CD4-positive, CD25-positive, alpha-beta regulatory T cell (primary cell): ENCODE measurements around the gene TSKS. TPM values are rescaled to one million over a fixed set of nuclear protein-coding genes. Genes with fewer than 3 reads are reported as not detected.

Experiments
- ATAC-seq, 2 donors: fragments of 150-1000 bp; cut with Tn5 transposase; one replicate each; pipeline ENCODE4 v1.10.0; 2021; ENCODE audit warnings: low read depth in 2 of 2, moderate number of reproducible peaks in 2 of 2, moderate library complexity in 1 of 2
- DNase-seq, 3 donors: peaks; one replicate each; pipeline versions ENCODE4 v3.0.0 to v3.0.0-alpha.2; 2012 to 2022; ENCODE audit warnings: mixed read lengths in 1 of 3
- H3K27ac ChIP-seq: one replicate; pipeline ENCODE4 v1.7.0; 2013; ENCODE audit warnings: mild to moderate bottlenecking, low read length; ENCODE audit not compliant: insufficient read depth, poor library complexity, severe bottlenecking
- H3K27me3 ChIP-seq: one replicate; pipeline ENCODE4 v1.7.0; 2013; ENCODE audit warnings: low read length; ENCODE audit not compliant: control insufficient read depth, insufficient read depth
- H3K36me3 ChIP-seq: one replicate; pipeline ENCODE4 v1.7.0; 2013; ENCODE audit warnings: mild to moderate bottlenecking, low read length, moderate library complexity; ENCODE audit not compliant: control insufficient read depth, insufficient read depth
- H3K4me1 ChIP-seq: 2 replicates; pipeline ENCODE4 v1.7.0; 2013; ENCODE audit warnings: mild to moderate bottlenecking, low read length; ENCODE audit not compliant: insufficient read depth, control insufficient read depth, poor library complexity, severe bottlenecking
- H3K4me3 ChIP-seq: one replicate; pipeline ENCODE4 v1.7.0; 2013; ENCODE audit warnings: low read depth, mild to moderate bottlenecking, low read length, moderate library complexity
- H3K9me3 ChIP-seq, 2 experiments: 1 replicate in 1 of 2; 2 replicates in 1 of 2; pipeline ENCODE4 v1.7.0; 2013; ENCODE audit warnings: low read length in 2 of 2, mild to moderate bottlenecking in 1 of 2, moderate library complexity in 1 of 2; ENCODE audit not compliant: control insufficient read depth in 2 of 2
- H3K27ac Mint-ChIP-seq, 3 donors: one replicate each; pipeline ENCODE4 v1.8.0; 2020 to 2022; ENCODE audit warnings: mild to moderate bottlenecking in 3 of 3, mixed read lengths in 3 of 3, moderate library complexity in 2 of 3
- H3K27me3 Mint-ChIP-seq: one replicate; pipeline ENCODE4 v1.8.0; 2022; ENCODE audit warnings: mild to moderate bottlenecking, mixed read lengths
- H3K36me3 Mint-ChIP-seq: one replicate; pipeline ENCODE4 v1.8.0; 2020; ENCODE audit warnings: mixed read lengths
- H3K4me1 Mint-ChIP-seq, 4 donors: one replicate each; pipeline ENCODE4 v1.8.0; 2020 to 2022; ENCODE audit warnings: mixed read lengths in 4 of 4, mild to moderate bottlenecking in 1 of 4
- H3K4me3 Mint-ChIP-seq, 4 donors: one replicate each; pipeline ENCODE4 v1.8.0; 2020 to 2022; ENCODE audit warnings: mild to moderate bottlenecking in 4 of 4, mixed read lengths in 4 of 4, moderate library complexity in 3 of 4
- H3K9me3 Mint-ChIP-seq, 7 donors: one replicate each; pipeline ENCODE4 v1.8.0; 2020 to 2022; ENCODE audit warnings: mixed read lengths in 7 of 7, mild to moderate bottlenecking in 3 of 7, moderate library complexity in 2 of 7
- polyA plus RNA-seq, 4 donors: library from polyadenylated mRNA; unstranded; fragments of 300-500 nt; fragmentation: Illumina TruSeq; gene quantifications; one replicate each; pipeline ENCODE4 v1.2.3, GENCODE V29; 2021
- total RNA-seq: library from RNA; stranded (reverse); gene quantifications from one replicate; pipeline ENCODE4 v1.2.3, GENCODE V29; 2022

Gene TSKS
- total and polyA plus RNA-seq, 5 donors from 2014 or later: 0.41 to 0.77 (median 0.45) TPM; not detected in 1

- Mint-ChIP-seq H3K4me3 (peak overlapping the region; percentile 47 to 94 (median 93)), H3K27ac (peak overlapping the region in 2 of 3 donors; percentile 86 to 94), H3K27me3 (no peaks in the 10 kb centered on the region), H3K4me1 (peaks cover 0 to 37% (median 13%) of the 10 kb centered on the region in 4 donors), H3K36me3 (peaks cover 11% of the 10 kb centered on the region), H3K9me3 (no peaks in the 10 kb centered on the region)
- no peak overlapping the region for H3K4me3 ChIP-seq
- no peaks in the 10 kb centered on the region for H3K27me3 ChIP-seq
- peak overlapping the region; percentile 75 for H3K27ac ChIP-seq
- DNase-seq (no peak), ATAC-seq (no peak)
- peaks cover 10% of the 10 kb centered on the region for H3K36me3 ChIP-seq
- H3K4me1 ChIP-seq: peaks cover 24% of the 10 kb centered on the region
- H3K9me3 ChIP-seq: no peaks in the 10 kb centered on the region
Measured at GRCh38 chr19:49807904-49808675, 45.0 kb upstream of the TSKS start.

GRCh38 chr19:49807058-49807903 lies 44.2 kb upstream of the TSKS start:
- H3K4me1 ChIP-seq: peaks cover 16% of the 10 kb centered on the region
- H3K9me3 Mint-ChIP-seq: no peaks in the 10 kb centered on the region
- H3K27me3 ChIP-seq: no peaks in the 10 kb centered on the region
- H3K27me3 Mint-ChIP-seq: no peaks in the 10 kb centered on the region
- no peaks in the 10 kb centered on the region for H3K9me3 ChIP-seq
- ATAC-seq (no peak), DNase-seq (peak in 1 of 3 donors; percentile 17)
- peaks cover 0 to 29% (median 11%) of the 10 kb centered on the region in 4 donors for H3K4me1 Mint-ChIP-seq
- peak overlapping the region; percentile 14 to 86 (median 73) for H3K27ac Mint-ChIP-seq
- H3K4me3 ChIP-seq: no peak overlapping the region
- peaks cover 11% of the 10 kb centered on the region for H3K36me3 Mint-ChIP-seq
- H3K4me3 Mint-ChIP-seq: peak overlapping the region in 2 of 4 donors; percentile 59 to 94
- H3K27ac ChIP-seq: no peak overlapping the region
- peaks cover 14% of the 10 kb centered on the region for H3K36me3 ChIP-seq

- no peak for DNase-seq
- Mint-ChIP-seq H3K27ac (peak overlapping the region in 2 of 3 donors; percentile 53 to 78), H3K36me3 (peaks cover 11% of the 10 kb centered on the region), H3K27me3 (no peaks in the 10 kb centered on the region), H3K4me1 (peaks cover 0 to 24% (median 7%) of the 10 kb centered on the region in 4 donors), H3K4me3 (peak overlapping the region in 1 of 4 donors; percentile 38), H3K9me3 (no peaks in the 10 kb centered on the region)
- no peak overlapping the region for H3K4me3 ChIP-seq
- no peaks in the 10 kb centered on the region for H3K9me3 ChIP-seq
- H3K4me1 ChIP-seq: peaks cover 14% of the 10 kb centered on the region
- no peak overlapping the region for H3K27ac ChIP-seq
- H3K36me3 ChIP-seq: peaks cover 14% of the 10 kb centered on the region
- H3K27me3 ChIP-seq: no peaks in the 10 kb centered on the region
- no peak for ATAC-seq
Measured at GRCh38 chr19:49806620-49806959, 43.5 kb upstream of the TSKS start.

GRCh38 chr19:49805822-49806619 lies 42.9 kb upstream of the TSKS start:
- Histone ChIP-seq H3K36me3 (peaks cover 14% of the 10 kb centered on the region), H3K27ac (no peak overlapping the region), H3K27me3 (no peaks in the 10 kb centered on the region), H3K4me3 (no peak overlapping the region), H3K9me3 (no peaks in the 10 kb centered on the region), H3K4me1 (peaks cover 14% of the 10 kb centered on the region)
- peak overlapping the region in 2 of 3 donors; percentile 53 to 78 for H3K27ac Mint-ChIP-seq
- H3K9me3 Mint-ChIP-seq: no peaks in the 10 kb centered on the region
- DNase-seq: no peak
- peak overlapping the region in 1 of 4 donors; percentile 38 for H3K4me3 Mint-ChIP-seq
- no peak for ATAC-seq
- H3K4me1 Mint-ChIP-seq: peaks cover 0 to 23% (median 7%) of the 10 kb centered on the region in 4 donors
- H3K36me3 Mint-ChIP-seq: peaks cover 11% of the 10 kb centered on the region
- no peaks in the 10 kb centered on the region for H3K27me3 Mint-ChIP-seq

GRCh38 chr19:49803529-49803856 lies 40.4 kb upstream of the TSKS start:
- no peak overlapping the region for H3K27ac ChIP-seq
- Mint-ChIP-seq H3K27me3 (no peaks in the 10 kb centered on the region), H3K4me1 (peaks cover 0 to 9% (median 1%) of the 10 kb centered on the region in 4 donors), H3K4me3 (no peak overlapping the region), H3K9me3 (no peaks in the 10 kb centered on the region), H3K36me3 (peaks cover 11% of the 10 kb centered on the region), H3K27ac (no peak overlapping the region)
- H3K27me3 ChIP-seq: no peaks in the 10 kb centered on the region
- ATAC-seq: no peak
- no peak for DNase-seq
- H3K4me3 ChIP-seq: no peak overlapping the region
- no peaks in the 10 kb centered on the region for H3K4me1 ChIP-seq
- H3K36me3 ChIP-seq: peaks cover 31% of the 10 kb centered on the region
- H3K9me3 ChIP-seq: no peaks in the 10 kb centered on the region

GRCh38 chr19:49802836-49803528 lies 39.9 kb upstream of the TSKS start:
- H3K27ac Mint-ChIP-seq: no peak overlapping the region
- peaks cover 0 to 5% (median 1%) of the 10 kb centered on the region in 4 donors for H3K4me1 Mint-ChIP-seq
- Histone ChIP-seq H3K4me3 (no peak overlapping the region), H3K27me3 (no peaks in the 10 kb centered on the region), H3K36me3 (peaks cover 34% of the 10 kb centered on the region), H3K9me3 (no peaks in the 10 kb centered on the region), H3K4me1 (no peaks in the 10 kb centered on the region), H3K27ac (no peak overlapping the region)
- H3K36me3 Mint-ChIP-seq: peaks cover 11% of the 10 kb centered on the region
- no peak overlapping the region for H3K4me3 Mint-ChIP-seq
- DNase-seq: no peak
- ATAC-seq: no peak
- no peaks in the 10 kb centered on the region for H3K27me3 Mint-ChIP-seq
- H3K9me3 Mint-ChIP-seq: no peaks in the 10 kb centered on the region
